Glutamatergic neuron (in vitro differentiated cells): Measurements from ENCODE around the gene OR2H2. TPM values are rescaled to one million over a fixed set of nuclear protein-coding genes. Genes with fewer than 3 reads are reported as not detected.
A peak's percentile ranks its signal among the peaks of the same experiment; 100 is the strongest.

Experiments
- DNase-seq: peaks from one replicate; pipeline ENCODE4 v3.0.0; 2022
- H3K27ac Mint-ChIP-seq: one replicate; pipeline ENCODE4 v1.8.0; 2020; ENCODE audit warnings: mild to moderate bottlenecking, mixed read lengths, inconsistent platforms; ENCODE audit not compliant: unreplicated experiment
- H3K27me3 Mint-ChIP-seq: one replicate; pipeline ENCODE4 v1.8.0; 2020; ENCODE audit warnings: mild to moderate bottlenecking, moderate library complexity, mixed read lengths, inconsistent platforms; ENCODE audit not compliant: unreplicated experiment
- H3K36me3 Mint-ChIP-seq: one replicate; pipeline ENCODE4 v1.8.0; 2020; ENCODE audit warnings: mild to moderate bottlenecking, mixed read lengths, inconsistent platforms; ENCODE audit not compliant: unreplicated experiment
- H3K4me1 Mint-ChIP-seq: one replicate; pipeline ENCODE4 v1.8.0; 2020; ENCODE audit warnings: mild to moderate bottlenecking, low read depth, mixed read lengths, inconsistent platforms; ENCODE audit not compliant: unreplicated experiment
- H3K4me3 Mint-ChIP-seq: one replicate; pipeline ENCODE4 v1.8.0; 2020; ENCODE audit warnings: mild to moderate bottlenecking, mixed read lengths, inconsistent platforms; ENCODE audit not compliant: unreplicated experiment
- H3K9me3 Mint-ChIP-seq: one replicate; pipeline ENCODE4 v1.8.0; 2020; ENCODE audit warnings: mild to moderate bottlenecking, moderate library complexity, mixed read lengths, inconsistent platforms; ENCODE audit not compliant: unreplicated experiment
- total RNA-seq: library from RNA; stranded (reverse); fragmentation: NEBNext Ultra II Directional; extraction: Animal tissue kit (Norgen Biotek cat#: 25700); gene quantifications from one replicate; pipeline ENCODE4 v1.2.1, GENCODE V29; 2021; ENCODE audit not compliant: unreplicated experiment
- TF ChIP-seq, protein P1 (sequence below): fragments of 200-600 bp; sonication (generic); IDR thresholded peaks from one replicate; pipeline ENCODE4 v1.5.0; 2021; ENCODE audit not compliant: partially characterized antibody, unreplicated experiment

Gene OR2H2
- total RNA-seq, 1 donor from 2014 or later, result not detected

DNA sequence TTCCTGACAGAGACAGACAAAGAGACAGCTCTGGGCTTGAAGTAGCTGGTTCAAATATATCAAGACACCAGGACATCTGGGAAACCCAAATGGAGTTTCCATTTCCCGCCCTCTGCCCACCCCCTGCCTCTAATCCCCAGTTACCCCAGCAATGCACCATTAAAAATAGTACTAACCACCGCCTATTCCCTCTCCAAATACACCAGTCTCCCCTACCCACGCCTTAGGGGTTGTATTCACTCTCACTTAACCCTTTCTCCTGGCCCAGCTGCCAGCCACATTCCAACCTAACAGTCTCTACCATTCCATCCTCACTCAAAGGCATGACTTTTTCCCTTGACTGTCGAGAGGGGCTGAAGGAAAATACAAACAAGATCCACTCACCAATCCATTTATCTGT lies 25.6 kb downstream of the OR2H2 start:
- no peak for DNase-seq
- H3K27me3 Mint-ChIP-seq, result peaks cover 6% of the 10 kb centered on the region
- H3K36me3 Mint-ChIP-seq, result peaks cover 21% of the 10 kb centered on the region
- no peaks in the 10 kb centered on the region for H3K9me3 Mint-ChIP-seq
- H3K4me3 Mint-ChIP-seq, result no peak overlapping the region
- TF ChIP-seq, protein P1, sequence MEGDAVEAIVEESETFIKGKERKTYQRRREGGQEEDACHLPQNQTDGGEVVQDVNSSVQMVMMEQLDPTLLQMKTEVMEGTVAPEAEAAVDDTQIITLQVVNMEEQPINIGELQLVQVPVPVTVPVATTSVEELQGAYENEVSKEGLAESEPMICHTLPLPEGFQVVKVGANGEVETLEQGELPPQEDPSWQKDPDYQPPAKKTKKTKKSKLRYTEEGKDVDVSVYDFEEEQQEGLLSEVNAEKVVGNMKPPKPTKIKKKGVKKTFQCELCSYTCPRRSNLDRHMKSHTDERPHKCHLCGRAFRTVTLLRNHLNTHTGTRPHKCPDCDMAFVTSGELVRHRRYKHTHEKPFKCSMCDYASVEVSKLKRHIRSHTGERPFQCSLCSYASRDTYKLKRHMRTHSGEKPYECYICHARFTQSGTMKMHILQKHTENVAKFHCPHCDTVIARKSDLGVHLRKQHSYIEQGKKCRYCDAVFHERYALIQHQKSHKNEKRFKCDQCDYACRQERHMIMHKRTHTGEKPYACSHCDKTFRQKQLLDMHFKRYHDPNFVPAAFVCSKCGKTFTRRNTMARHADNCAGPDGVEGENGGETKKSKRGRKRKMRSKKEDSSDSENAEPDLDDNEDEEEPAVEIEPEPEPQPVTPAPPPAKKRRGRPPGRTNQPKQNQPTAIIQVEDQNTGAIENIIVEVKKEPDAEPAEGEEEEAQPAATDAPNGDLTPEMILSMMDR, result no peak
- no peak overlapping the region for H3K27ac Mint-ChIP-seq
- no peaks in the 10 kb centered on the region for H3K4me1 Mint-ChIP-seq

DNA sequence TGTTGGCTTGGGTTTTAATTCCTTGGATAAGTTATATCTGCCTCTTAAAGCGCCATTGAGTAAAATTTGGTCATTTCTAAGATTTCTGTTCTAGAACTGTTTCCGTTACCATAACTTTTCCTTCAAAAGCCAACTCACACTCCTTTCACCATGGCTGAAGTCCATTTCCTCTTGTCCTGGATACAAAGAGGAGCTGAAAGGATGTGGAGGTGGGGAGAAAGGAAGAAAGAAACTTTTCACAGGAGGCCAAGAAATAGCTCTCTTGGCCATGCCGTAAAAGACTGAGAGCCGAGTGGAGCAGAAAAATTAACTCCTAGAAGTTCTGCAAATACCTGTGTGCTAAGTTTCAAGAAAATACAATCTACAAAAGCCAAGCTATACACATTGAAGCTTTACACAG lies 26.5 kb downstream of the OR2H2 start:
- no peak for DNase-seq
- H3K4me1 Mint-ChIP-seq, result no peaks in the 10 kb centered on the region
- H3K9me3 Mint-ChIP-seq, result no peaks in the 10 kb centered on the region
- H3K36me3 Mint-ChIP-seq, result peaks cover 21% of the 10 kb centered on the region
- peaks cover 4% of the 10 kb centered on the region for H3K27me3 Mint-ChIP-seq
- no peak overlapping the region for H3K4me3 Mint-ChIP-seq
- H3K27ac Mint-ChIP-seq, result no peak overlapping the region
- TF ChIP-seq, protein P1, result no peak

DNA sequence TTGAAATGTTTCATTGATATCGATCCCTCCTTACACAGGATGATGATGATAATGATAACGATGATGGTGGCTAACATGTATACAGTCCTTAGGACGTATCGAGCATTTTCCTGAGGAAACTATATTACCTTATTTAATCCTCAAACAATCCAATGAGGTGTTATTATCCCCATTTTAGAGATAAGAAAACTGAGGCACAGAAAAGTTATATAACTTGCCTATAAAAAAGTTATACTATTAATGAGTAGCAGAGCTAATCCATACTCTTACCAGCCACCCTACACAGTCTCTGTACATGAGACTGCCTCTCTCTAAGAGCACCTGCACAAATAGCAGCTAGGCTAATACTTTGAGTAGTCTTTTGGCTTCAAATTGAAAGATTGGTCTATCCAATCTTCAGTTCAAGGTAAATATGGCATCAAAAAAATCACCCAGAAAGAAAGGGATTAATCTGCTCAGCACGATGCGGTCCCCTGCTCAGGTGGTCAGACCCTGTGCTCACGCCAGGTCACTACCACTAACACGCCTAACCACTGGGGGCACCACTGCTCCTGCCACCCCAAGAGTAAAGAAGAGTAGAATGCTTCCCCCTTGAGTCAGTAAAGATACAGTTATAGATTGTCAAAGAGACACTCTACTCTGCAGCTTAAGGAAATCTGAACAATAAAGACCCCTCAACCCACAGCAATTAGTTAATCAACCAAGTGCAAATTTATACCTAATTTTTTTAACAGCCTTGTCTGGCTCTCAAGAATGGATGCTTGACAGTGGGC lies 33.0 kb downstream of the OR2H2 start:
- DNase-seq, result no peak
- TF ChIP-seq, protein P1, result peak; percentile 12
- Mint-ChIP-seq H3K27me3 (peaks cover 4% of the 10 kb centered on the region), H3K4me3 (no peak overlapping the region), H3K36me3 (peaks cover 26% of the 10 kb centered on the region), H3K4me1 (peaks cover 6% of the 10 kb centered on the region), H3K9me3 (peaks cover 10% of the 10 kb centered on the region), H3K27ac (no peak overlapping the region)

DNA sequence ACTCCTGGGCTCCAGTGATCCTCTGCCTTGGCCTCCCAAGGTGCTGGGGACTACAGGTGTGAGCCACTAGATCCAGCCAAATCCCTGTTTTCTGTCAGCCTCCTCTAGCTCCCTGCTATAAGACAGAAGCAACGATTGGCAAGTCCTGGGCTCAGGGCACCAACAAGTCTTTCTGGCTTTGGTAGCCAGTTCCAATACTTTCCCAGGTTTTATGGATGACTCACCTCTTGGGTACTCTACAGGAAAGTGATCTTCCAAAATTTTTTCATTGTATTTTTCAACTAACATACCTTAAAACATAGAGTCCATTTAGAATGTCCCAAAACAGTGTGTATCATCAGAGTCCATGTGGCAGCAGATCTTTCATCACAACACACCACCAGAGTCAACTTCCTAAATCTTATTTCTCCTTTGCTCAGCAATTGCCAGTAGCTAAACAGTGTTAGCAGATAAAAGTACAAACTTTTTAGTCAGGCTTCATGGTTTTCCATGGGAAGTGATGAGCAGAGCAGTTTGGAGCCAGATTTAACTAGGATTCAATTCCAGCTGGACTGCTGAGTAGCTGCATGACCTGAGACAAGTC lies 34.7 kb downstream of the OR2H2 start:
- H3K4me3 Mint-ChIP-seq, result no peak overlapping the region
- peaks cover 35% of the 10 kb centered on the region for H3K36me3 Mint-ChIP-seq
- TF ChIP-seq, protein P1, result no peak
- peaks cover 10% of the 10 kb centered on the region for H3K4me1 Mint-ChIP-seq
- H3K27ac Mint-ChIP-seq, result no peak overlapping the region
- H3K9me3 Mint-ChIP-seq, result peaks cover 10% of the 10 kb centered on the region
- peaks cover 6% of the 10 kb centered on the region for H3K27me3 Mint-ChIP-seq
- no peak for DNase-seq

DNA sequence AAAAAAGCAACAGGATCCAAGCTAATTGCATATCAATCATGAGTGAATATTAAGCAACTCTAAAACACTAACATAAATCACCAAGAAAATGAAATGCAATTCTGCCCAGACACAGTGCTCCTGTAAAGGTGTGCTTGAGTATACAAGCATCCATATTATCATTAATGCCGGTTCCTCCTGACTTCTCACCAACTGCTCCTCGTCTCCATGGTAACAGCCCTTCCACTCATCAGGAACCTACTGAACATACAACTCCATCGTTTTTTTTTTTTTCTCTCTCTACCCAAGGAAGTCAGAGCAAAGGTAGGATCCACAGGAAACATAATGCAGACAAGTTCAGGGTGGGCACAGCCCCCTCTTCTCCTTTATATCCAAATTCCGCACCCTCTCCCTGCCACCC lies 35.7 kb downstream of the OR2H2 start:
- TF ChIP-seq, protein P1, result no peak
- peak overlapping the region; percentile 3 for H3K4me3 Mint-ChIP-seq
- H3K27ac Mint-ChIP-seq, result no peak overlapping the region
- peaks cover 14% of the 10 kb centered on the region for H3K4me1 Mint-ChIP-seq
- H3K9me3 Mint-ChIP-seq, result peaks cover 10% of the 10 kb centered on the region
- DNase-seq, result no peak
- peaks cover 9% of the 10 kb centered on the region for H3K27me3 Mint-ChIP-seq
- H3K36me3 Mint-ChIP-seq, result peaks cover 35% of the 10 kb centered on the region
